GM18505 (cell line): ENCODE measurements around the gene LMO7.
"Not testable (repeated sequence)": the region's sequence is repeated elsewhere in the genome, so short reads cannot be mapped to it uniquely, and the experiment has no call there.

Experiments
- ATAC-seq: cut with Tn5 transposase; IDR thresholded peaks from one replicate; pipeline ENCODE4 v1.9.1; 2021; ENCODE audit not compliant: unreplicated experiment
- POLR2A ChIP-seq: IDR thresholded peaks from 4 replicates; pipeline ENCODE4 v1.6.1; 2011; ENCODE audit warnings: borderline replicate concordance; ENCODE audit not compliant: insufficient read depth, insufficient read length; ENCODE audit errors: extremely low read depth

The LMO7 gene

GRCh38 chr13:75725736-75726135 is 89.6 kb downstream of the LMO7 start:
- no peak for TF ChIP-seq POLR2A
- no peak for ATAC-seq

GRCh38 chr13:75726306-75726705 is 90.2 kb downstream of the LMO7 start:
- TF ChIP-seq POLR2A, result no peak
- no peak for ATAC-seq

- ATAC-seq, result not testable (repeated sequence)
Observed at GRCh38 chr13:75733113-75733512, 97.0 kb downstream of the LMO7 start.

GRCh38 chr13:75736173-75736572 is 100.0 kb downstream of the LMO7 start:
- no peak for ATAC-seq
- TF ChIP-seq POLR2A, result no peak

GRCh38 chr13:75738841-75739240 is 102.7 kb downstream of the LMO7 start:
- TF ChIP-seq POLR2A, result no peak
- ATAC-seq, result no peak

GRCh38 chr13:75739244-75739868 is 103.2 kb downstream of the LMO7 start:
- TF ChIP-seq POLR2A, result no peak
- peak; percentile 70 for ATAC-seq

- ATAC-seq, result no peak
- no peak for TF ChIP-seq POLR2A
Observed at GRCh38 chr13:75740031-75740430, 103.9 kb downstream of the LMO7 start.

GRCh38 chr13:75743072-75743471 is 106.9 kb downstream of the LMO7 start:
- ATAC-seq, result not testable (repeated sequence)

GRCh38 chr13:75744127-75744526 is 108.0 kb downstream of the LMO7 start:
- no peak for ATAC-seq
- TF ChIP-seq POLR2A, result no peak

GRCh38 chr13:75745387-75745786 is 109.3 kb downstream of the LMO7 start:
- TF ChIP-seq POLR2A, result no peak
- ATAC-seq, result no peak

GRCh38 chr13:75748874-75749273 is 112.7 kb downstream of the LMO7 start:
- TF ChIP-seq POLR2A, result no peak
- ATAC-seq, result no peak

GRCh38 chr13:75749407-75749806 is 113.3 kb downstream of the LMO7 start:
- no peak for ATAC-seq
- TF ChIP-seq POLR2A, result no peak

- no peak for ATAC-seq
Observed at GRCh38 chr13:75751350-75751749, 115.2 kb downstream of the LMO7 start.

GRCh38 chr13:75752826-75753225 is 116.7 kb downstream of the LMO7 start:
- ATAC-seq, result no peak
- TF ChIP-seq POLR2A, result no peak

More at GRCh38 chr13:75751350-75751749, 115.2 kb downstream of the LMO7 start:
- TF ChIP-seq POLR2A, result no peak

GRCh38 chr13:75754936-75755335 is 118.8 kb downstream of the LMO7 start:
- no peak for ATAC-seq
- no peak for TF ChIP-seq POLR2A
